ENCODE data around the gene GOLGA6A. TPM values are rescaled to one million over a fixed set of nuclear protein-coding genes. Genes with fewer than 3 reads are reported as not detected.

Gene GOLGA6A
- total RNA-seq, 1 donor, result not detected

DNA sequence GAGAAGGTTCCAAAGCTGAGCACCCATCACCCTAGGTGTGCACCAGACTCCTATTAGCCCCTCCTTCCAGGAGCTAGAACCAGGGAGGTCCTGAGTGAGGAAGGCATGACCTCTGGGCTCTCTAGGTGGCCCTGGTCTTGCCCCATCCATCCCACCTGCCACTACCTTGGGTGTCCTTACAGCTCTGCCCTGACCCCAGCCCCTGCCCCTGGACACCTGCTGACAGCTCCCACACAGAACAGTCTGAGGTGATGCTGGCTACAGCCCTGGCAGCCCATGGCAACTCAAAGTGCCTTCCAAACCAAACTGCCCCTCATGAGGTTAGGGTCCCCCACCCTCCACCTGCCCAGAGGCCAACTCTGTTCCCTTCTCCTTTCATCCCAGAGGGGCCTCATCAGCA is 37.2 kb downstream of the GOLGA6A start:
- Histone ChIP-seq H3K79me2 (ENCODE audit: insufficient read depth, low read length) (no peaks in the 10 kb centered on the region), H3K9me3 (ENCODE audit: low read depth, low read length) (no peaks in the 10 kb centered on the region), H3K36me3 (ENCODE audit: insufficient read depth, low read length) (peaks cover 17% of the 10 kb centered on the region), H3K27me3 (ENCODE audit: insufficient read depth, low read length) (no peaks in the 10 kb centered on the region), H3K27ac (ENCODE audit: low read depth, low read length) (no peak overlapping the region), H2AFZ (ENCODE audit: low read length) (no peak overlapping the region), H3K4me2 (ENCODE audit: insufficient read depth, low read length) (no peak overlapping the region), H3K4me3 (ENCODE audit: insufficient read depth, low read length) (no peak overlapping the region), H4K20me1 (ENCODE audit: insufficient read depth, low read length) (no peaks in the 10 kb centered on the region), H3K4me1 (ENCODE audit: insufficient read depth, low read length) (peaks cover 27% of the 10 kb centered on the region)
- TF ChIP-seq, protein P1, sequence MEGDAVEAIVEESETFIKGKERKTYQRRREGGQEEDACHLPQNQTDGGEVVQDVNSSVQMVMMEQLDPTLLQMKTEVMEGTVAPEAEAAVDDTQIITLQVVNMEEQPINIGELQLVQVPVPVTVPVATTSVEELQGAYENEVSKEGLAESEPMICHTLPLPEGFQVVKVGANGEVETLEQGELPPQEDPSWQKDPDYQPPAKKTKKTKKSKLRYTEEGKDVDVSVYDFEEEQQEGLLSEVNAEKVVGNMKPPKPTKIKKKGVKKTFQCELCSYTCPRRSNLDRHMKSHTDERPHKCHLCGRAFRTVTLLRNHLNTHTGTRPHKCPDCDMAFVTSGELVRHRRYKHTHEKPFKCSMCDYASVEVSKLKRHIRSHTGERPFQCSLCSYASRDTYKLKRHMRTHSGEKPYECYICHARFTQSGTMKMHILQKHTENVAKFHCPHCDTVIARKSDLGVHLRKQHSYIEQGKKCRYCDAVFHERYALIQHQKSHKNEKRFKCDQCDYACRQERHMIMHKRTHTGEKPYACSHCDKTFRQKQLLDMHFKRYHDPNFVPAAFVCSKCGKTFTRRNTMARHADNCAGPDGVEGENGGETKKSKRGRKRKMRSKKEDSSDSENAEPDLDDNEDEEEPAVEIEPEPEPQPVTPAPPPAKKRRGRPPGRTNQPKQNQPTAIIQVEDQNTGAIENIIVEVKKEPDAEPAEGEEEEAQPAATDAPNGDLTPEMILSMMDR (IDR thresholded peaks at IDR 0.05; ENCODE audit: extremely low read depth, low read depth, low read length), result no peak
- peak; percentile 21 for DNase-seq (ENCODE audit: insufficient read length, low spot score, missing footprints)

DNA sequence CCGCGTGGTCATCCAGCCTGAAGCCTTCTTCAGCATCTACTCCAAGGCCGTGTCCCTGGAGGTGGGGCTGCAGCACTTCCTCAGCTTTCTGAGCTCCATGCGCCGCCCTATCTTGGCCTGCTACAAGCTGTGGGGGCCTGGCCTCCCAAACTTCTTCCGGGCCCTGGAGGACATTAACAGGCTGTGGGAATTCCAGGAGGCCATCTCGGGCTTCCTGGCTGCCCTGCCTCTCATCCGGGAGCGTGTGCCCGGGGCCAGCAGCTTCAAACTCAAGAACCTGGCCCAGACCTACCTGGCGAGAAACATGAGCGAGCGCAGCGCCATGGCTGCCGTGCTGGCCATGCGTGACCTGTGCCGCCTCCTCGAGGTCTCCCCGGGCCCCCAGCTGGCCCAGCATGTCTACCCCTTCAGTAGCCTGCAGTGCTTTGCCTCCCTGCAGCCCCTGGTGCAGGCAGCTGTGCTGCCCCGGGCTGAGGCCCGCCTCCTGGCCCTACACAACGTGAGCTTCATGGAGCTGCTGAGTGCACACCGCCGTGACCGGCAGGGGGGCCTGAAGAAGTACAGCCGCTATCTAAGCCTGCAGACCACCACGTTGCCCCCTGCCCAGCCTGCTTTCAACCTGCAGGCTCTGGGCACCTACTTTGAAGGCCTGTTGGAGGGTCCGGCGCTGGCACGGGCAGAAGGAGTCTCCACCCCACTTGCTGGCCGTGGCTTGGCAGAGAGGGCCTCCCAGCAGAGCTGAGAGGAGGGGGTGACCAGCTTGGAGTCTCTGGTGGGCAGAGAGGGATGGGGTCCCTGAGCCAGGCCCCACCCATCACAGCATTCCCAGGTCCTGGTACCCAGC is 37.9 kb downstream of the GOLGA6A start:
- no peak overlapping the region for H2AFZ ChIP-seq (ENCODE audit: low read length)
- H3K4me2 ChIP-seq (ENCODE audit: insufficient read depth, low read length), result no peak overlapping the region
- peak; percentile 68 for DNase-seq (ENCODE audit: insufficient read length, low spot score, missing footprints)
- no peaks in the 10 kb centered on the region for H3K27me3 ChIP-seq (ENCODE audit: insufficient read depth, low read length)
- H3K4me3 ChIP-seq (ENCODE audit: insufficient read depth, low read length), result no peak overlapping the region
- no peaks in the 10 kb centered on the region for H3K79me2 ChIP-seq (ENCODE audit: insufficient read depth, low read length)
- H3K9me3 ChIP-seq (ENCODE audit: low read depth, low read length), result no peaks in the 10 kb centered on the region
- TF ChIP-seq, protein P1 (IDR thresholded peaks at IDR 0.05; ENCODE audit: extremely low read depth, low read depth, low read length), result no peak
- peaks cover 17% of the 10 kb centered on the region for H3K36me3 ChIP-seq (ENCODE audit: insufficient read depth, low read length)
- H4K20me1 ChIP-seq (ENCODE audit: insufficient read depth, low read length), result no peaks in the 10 kb centered on the region
- no peak overlapping the region for H3K27ac ChIP-seq (ENCODE audit: low read depth, low read length)
- H3K4me1 ChIP-seq (ENCODE audit: insufficient read depth, low read length), result peaks cover 30% of the 10 kb centered on the region

DNA sequence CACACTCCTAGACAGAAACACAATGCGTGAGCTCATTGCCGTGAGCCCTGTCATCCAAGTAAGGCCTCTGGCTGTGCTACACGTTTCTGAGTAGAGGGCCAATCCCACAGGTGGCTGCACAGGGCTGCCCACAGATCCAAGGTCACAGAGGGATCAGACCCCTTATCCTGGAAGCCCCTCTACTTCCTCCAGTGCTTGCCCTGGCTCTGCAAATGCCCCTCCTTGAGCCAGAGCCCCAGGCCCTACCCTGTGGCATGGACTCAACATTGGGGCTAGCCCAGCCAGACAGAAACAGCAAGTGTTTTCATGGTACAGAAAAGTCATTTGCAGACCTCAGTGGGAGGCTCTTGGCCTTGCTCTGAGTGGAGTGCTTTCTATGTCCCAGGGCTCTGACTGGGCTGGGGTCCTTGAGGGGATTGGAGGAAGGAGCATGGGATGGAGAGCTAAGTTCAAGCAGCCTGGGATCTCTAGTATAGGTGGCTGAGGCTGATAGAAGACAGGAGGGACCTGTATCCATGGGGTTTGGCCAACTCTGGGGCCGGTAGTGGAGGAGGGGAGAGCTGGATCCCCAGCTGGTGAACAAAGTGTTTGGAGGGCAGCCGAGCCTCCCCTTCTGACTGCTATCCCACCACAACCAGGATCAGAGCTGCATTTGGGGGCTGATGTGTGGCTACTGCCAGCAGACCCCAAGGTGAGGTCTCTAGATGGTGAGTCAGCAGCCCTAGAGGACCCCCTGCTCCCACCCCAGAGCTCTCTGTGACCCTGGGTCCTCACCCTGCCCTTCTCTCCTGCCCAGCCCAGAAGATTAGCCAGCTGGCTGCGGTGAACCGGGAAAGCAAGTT is 38.7 kb downstream of the GOLGA6A start:
- peaks cover 17% of the 10 kb centered on the region for H3K36me3 ChIP-seq (ENCODE audit: insufficient read depth, low read length)
- peak; percentile 26 for DNase-seq (ENCODE audit: insufficient read length, low spot score, missing footprints)
- H3K27ac ChIP-seq (ENCODE audit: low read depth, low read length), result no peak overlapping the region
- H2AFZ ChIP-seq (ENCODE audit: low read length), result no peak overlapping the region
- H3K27me3 ChIP-seq (ENCODE audit: insufficient read depth, low read length), result no peaks in the 10 kb centered on the region
- H3K4me1 ChIP-seq (ENCODE audit: insufficient read depth, low read length), result peaks cover 37% of the 10 kb centered on the region
- TF ChIP-seq, protein P1 (IDR thresholded peaks at IDR 0.05; ENCODE audit: extremely low read depth, low read depth, low read length), result no peak
- no peaks in the 10 kb centered on the region for H4K20me1 ChIP-seq (ENCODE audit: insufficient read depth, low read length)
- H3K79me2 ChIP-seq (ENCODE audit: insufficient read depth, low read length), result no peaks in the 10 kb centered on the region
- no peaks in the 10 kb centered on the region for H3K9me3 ChIP-seq (ENCODE audit: low read depth, low read length)
- H3K4me3 ChIP-seq (ENCODE audit: insufficient read depth, low read length), result no peak overlapping the region
- no peak overlapping the region for H3K4me2 ChIP-seq (ENCODE audit: insufficient read depth, low read length)
